Trophoblast cell (in vitro differentiated cells and primary cell): ENCODE data around the gene DPH1.

Source experiments
- DNase-seq, 2 donors: peaks; one replicate each; pipeline ENCODE4 v3.0.0-alpha.2; 2016
- H2AFZ ChIP-seq: 2 replicates; pipeline ENCODE4 v1.6.1; 2013; ENCODE audit warnings: low read length, moderate library complexity, mild to moderate bottlenecking; ENCODE audit not compliant: insufficient read depth, poor library complexity
- H2AK5ac ChIP-seq: 2 replicates; pipeline ENCODE4 v1.6.1; 2013; ENCODE audit warnings: mild to moderate bottlenecking, low read length
- H2BK120ac ChIP-seq: 2 replicates; pipeline ENCODE4 v1.6.1; 2013; ENCODE audit warnings: low read length, mild to moderate bottlenecking, moderate library complexity; ENCODE audit not compliant: insufficient read depth, poor library complexity
- H2BK12ac ChIP-seq: 2 replicates; pipeline ENCODE4 v1.6.1; 2013; ENCODE audit warnings: mild to moderate bottlenecking, low read length, moderate library complexity
- H2BK5ac ChIP-seq: 2 replicates; pipeline ENCODE4 v1.6.1; 2013; ENCODE audit warnings: low read length, low read depth, moderate library complexity, mild to moderate bottlenecking; ENCODE audit not compliant: poor library complexity
- H3K14ac ChIP-seq: 2 replicates; pipeline ENCODE4 v1.6.1; 2013; ENCODE audit warnings: mild to moderate bottlenecking, low read length
- H3K18ac ChIP-seq: 2 replicates; pipeline ENCODE4 v1.6.1; 2013; ENCODE audit warnings: mild to moderate bottlenecking, low read length
- H3K23ac ChIP-seq: 2 replicates; pipeline ENCODE4 v1.6.1; 2013; ENCODE audit warnings: low read length
- H3K27ac ChIP-seq: 2 replicates; pipeline ENCODE4 v1.5.1; 2013; ENCODE audit warnings: low read depth, mild to moderate bottlenecking, inconsistent platforms, low read length, moderate library complexity
- H3K27me3 ChIP-seq: 2 replicates; pipeline ENCODE4 v1.6.1; 2013; ENCODE audit warnings: inconsistent platforms, mild to moderate bottlenecking, low read length, moderate library complexity; ENCODE audit not compliant: insufficient read depth
- H3K36me3 ChIP-seq, 2 experiments: 1 replicate in 1 of 2; 2 replicates in 1 of 2; pipeline ENCODE4 v1.6.1; 2013; ENCODE audit warnings: low read length in 2 of 2, mild to moderate bottlenecking in 2 of 2, moderate library complexity in 1 of 2; ENCODE audit not compliant: insufficient read depth in 2 of 2, control insufficient read depth in 1 of 2
- H3K4ac ChIP-seq: 2 replicates; pipeline ENCODE4 v1.6.1; 2013; ENCODE audit warnings: low read depth, mild to moderate bottlenecking, low read length, moderate library complexity
- H3K4me1 ChIP-seq, 2 experiments: 1 replicate in 1 of 2; 2 replicates in 1 of 2; pipeline ENCODE4 v1.6.1; 2013; ENCODE audit warnings: low read length in 2 of 2, mild to moderate bottlenecking in 2 of 2, moderate library complexity in 1 of 2; ENCODE audit not compliant: insufficient read depth in 2 of 2, control insufficient read depth in 1 of 2
- H3K4me2 ChIP-seq: 2 replicates; pipeline ENCODE4 v1.6.1; 2013; ENCODE audit warnings: inconsistent platforms, mild to moderate bottlenecking, low read length, moderate library complexity
- H3K4me3 ChIP-seq: 2 replicates; pipeline ENCODE4 v1.5.1; 2013; ENCODE audit warnings: mild to moderate bottlenecking, low read depth, low read length, inconsistent platforms
- H3K79me1 ChIP-seq: one replicate; pipeline ENCODE4 v1.6.1; 2013; ENCODE audit warnings: low read length
- H3K79me2 ChIP-seq: 2 replicates; pipeline ENCODE4 v1.6.1; 2013; ENCODE audit warnings: low read length, mild to moderate bottlenecking; ENCODE audit not compliant: control insufficient read depth, insufficient read depth, poor library complexity
- H3K9ac ChIP-seq: 2 replicates; pipeline ENCODE4 v1.6.1; 2013; ENCODE audit warnings: mild to moderate bottlenecking, low read length
- H3K9me3 ChIP-seq: 2 replicates; pipeline ENCODE4 v1.6.1; 2013; ENCODE audit warnings: low read depth, mild to moderate bottlenecking, control low read depth, inconsistent platforms, low read length; ENCODE audit not compliant: insufficient read depth
- H4K12ac ChIP-seq: 2 replicates; pipeline ENCODE4 v1.6.1; 2013; ENCODE audit warnings: low read depth, mild to moderate bottlenecking, low read length, moderate library complexity
- H4K8ac ChIP-seq: 2 replicates; pipeline ENCODE4 v1.6.1; 2013; ENCODE audit warnings: low read depth, mild to moderate bottlenecking, low read length, moderate library complexity
- H4K91ac ChIP-seq: one replicate; pipeline ENCODE4 v1.6.1; 2013; ENCODE audit warnings: low read depth, mild to moderate bottlenecking, low read length, moderate library complexity
- WGBS: extraction: QIAGEN DNeasy Blood & Tissue Kit; methylation state at CpG from one replicate; pipeline ENCODE4 v1.1.7; 2013; ENCODE audit warnings: missing lambda C conversion rate; ENCODE audit not compliant: insufficient read length, insufficient coverage; ENCODE audit errors: extremely low coverage; 5-methylcytosine and 5-hydroxymethylcytosine counted together

The DPH1 gene

DNA sequence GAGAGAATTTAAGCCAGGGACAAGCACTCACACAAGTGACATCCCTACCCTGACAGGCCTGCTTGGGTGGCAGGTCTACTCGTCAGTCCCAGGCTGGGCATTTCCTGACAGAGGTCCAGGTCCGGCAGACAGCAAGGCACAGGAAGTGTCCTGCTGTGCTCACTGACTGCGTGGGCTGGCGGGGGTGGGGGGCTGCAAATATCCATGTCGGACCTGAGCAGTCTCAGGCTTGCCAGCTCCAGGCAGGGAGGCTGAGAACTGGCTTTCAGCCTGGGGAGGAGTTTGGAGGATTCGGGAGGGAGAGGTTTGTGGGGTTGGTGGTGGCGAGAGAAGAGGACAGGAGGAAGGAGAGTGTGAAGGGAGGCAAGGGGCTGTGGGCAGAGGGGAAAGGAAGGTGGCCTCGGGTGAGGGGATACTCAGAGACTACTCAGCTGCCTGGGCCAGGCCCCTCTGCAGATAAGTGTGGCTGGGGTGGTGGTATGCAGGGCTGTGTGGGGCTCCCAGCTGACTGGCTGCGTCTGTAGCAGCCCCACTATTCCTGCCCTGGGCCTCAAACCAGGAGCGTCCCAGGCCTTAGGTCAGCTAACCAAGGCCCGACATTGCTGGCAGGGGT lies 32.7 kb downstream of the DPH1 start:
- Histone ChIP-seq H3K18ac (peak overlapping the region; percentile 55), H3K79me1 (peaks cover 24% of the 10 kb centered on the region), H3K4ac (peak overlapping the region; percentile 7), H4K8ac (peak overlapping the region; percentile 10), H3K79me2 (peaks cover 8% of the 10 kb centered on the region), H3K9me3 (peaks cover 10% of the 10 kb centered on the region), H3K14ac (peak overlapping the region; percentile 25), H2BK120ac (peak overlapping the region; percentile 44), H3K4me3 (no peak overlapping the region), H3K23ac (no peak overlapping the region), H4K91ac (peak overlapping the region; percentile 33), H3K27ac (peak overlapping the region; percentile 69), H3K4me1 (peaks cover 49 to 60% of the 10 kb centered on the region in 2 experiments), H2AFZ (no peak overlapping the region), H2BK12ac (peak overlapping the region; percentile 15), H3K36me3 (peaks cover 25 to 26% of the 10 kb centered on the region in 2 experiments), H3K27me3 (peaks cover 21% of the 10 kb centered on the region), H2AK5ac (peak overlapping the region; percentile 22), H4K12ac (peak overlapping the region; percentile 22), H3K4me2 (no peak overlapping the region), H3K9ac (no peak overlapping the region), H2BK5ac (peak overlapping the region; percentile 32)
- no peak for DNase-seq
- WGBS: 100% methylated on average over 2 of the region's 11 CpGs

DNA sequence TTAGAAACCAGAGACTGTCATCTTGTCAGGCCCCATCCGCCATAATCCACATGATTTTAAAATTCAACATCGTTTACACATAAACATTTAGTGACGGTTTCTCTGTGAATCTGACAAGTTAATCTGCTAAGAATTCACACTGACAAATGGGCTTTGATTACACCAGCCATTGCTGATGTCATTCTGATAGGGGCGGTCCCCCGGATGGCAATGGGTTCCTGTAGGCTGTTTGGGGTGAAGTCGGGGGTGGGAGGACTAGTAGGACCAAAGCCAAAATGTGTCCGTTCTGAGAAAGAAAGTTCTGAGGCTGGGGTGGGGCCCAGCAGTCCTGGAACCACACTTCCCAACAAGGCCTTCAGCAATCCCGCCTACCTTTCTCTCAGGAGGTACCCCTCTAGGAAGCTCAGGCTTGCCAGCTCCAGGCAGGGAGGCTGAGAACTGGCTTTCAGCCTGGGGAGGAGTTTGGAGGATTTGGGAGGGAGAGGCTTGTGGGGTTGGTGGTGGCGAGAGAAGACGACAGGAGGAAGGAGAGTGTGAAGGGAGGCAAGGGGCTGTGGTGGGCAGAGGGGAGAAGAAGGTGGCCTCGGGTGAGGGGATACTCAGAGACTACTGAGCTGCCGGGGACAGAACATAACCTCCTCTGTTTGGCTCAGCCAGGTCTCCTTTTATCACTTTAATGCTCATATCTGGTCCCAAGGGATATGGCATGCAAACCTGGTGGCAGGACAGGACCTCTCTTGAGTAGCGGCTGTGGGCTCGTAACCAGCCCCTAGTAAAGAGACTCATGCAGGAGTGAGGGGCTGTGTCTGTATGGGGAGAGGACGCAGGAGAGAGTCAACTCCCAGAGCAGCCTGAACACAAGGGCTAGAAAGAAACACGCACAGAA lies 33.6 kb downstream of the DPH1 start:
- peaks cover 3% of the 10 kb centered on the region for H3K9me3 ChIP-seq
- H4K91ac ChIP-seq: peak overlapping the region; percentile 45
- H4K12ac ChIP-seq: no peak overlapping the region
- no peak overlapping the region for H3K27ac ChIP-seq
- peaks cover 9% of the 10 kb centered on the region for H3K79me2 ChIP-seq
- H2AFZ ChIP-seq: no peak overlapping the region
- peaks cover 21 to 23% of the 10 kb centered on the region in 2 experiments for H3K36me3 ChIP-seq
- DNase-seq: no peak
- H2BK5ac ChIP-seq: peak overlapping the region; percentile 14
- peak overlapping the region; percentile 26 for H3K14ac ChIP-seq
- no CpG with 5 or more reads among the region's 16 CpGs for WGBS
- peak overlapping the region; percentile 50 for H2BK12ac ChIP-seq
- H4K8ac ChIP-seq: no peak overlapping the region
- H2BK120ac ChIP-seq: no peak overlapping the region
- H3K4me3 ChIP-seq: no peak overlapping the region
- no peak overlapping the region for H3K4ac ChIP-seq
- no peak overlapping the region for H3K9ac ChIP-seq
- peaks cover 52 to 61% of the 10 kb centered on the region in 2 experiments for H3K4me1 ChIP-seq
- H2AK5ac ChIP-seq: no peak overlapping the region
- H3K4me2 ChIP-seq: no peak overlapping the region
- H3K79me1 ChIP-seq: peaks cover 30% of the 10 kb centered on the region
- H3K23ac ChIP-seq: no peak overlapping the region
- H3K27me3 ChIP-seq: peaks cover 13% of the 10 kb centered on the region
- no peak overlapping the region for H3K18ac ChIP-seq

DNA sequence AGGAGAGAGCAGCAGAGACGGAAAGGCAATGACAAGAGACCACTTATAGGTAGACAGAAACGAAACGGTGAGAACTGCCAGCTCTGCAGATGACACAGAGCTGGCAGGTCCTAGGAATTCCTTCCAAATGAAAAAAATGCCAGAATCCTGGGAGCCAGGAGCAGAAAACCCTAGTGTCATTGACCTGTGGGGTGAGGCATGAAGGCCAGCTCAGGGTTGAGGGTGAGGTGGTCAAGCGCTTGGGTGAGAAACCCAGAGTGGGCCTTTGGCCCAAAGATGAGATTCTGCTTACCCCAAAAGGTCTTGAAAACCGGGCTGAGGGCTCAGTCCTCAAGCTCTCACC lies 34.2 kb downstream of the DPH1 start:
- Histone ChIP-seq H3K4me3 (no peak overlapping the region), H4K12ac (no peak overlapping the region), H2AFZ (no peak overlapping the region), H2BK120ac (no peak overlapping the region), H3K27me3 (peaks cover 8% of the 10 kb centered on the region), H3K18ac (no peak overlapping the region), H3K27ac (no peak overlapping the region), H3K79me1 (peaks cover 30% of the 10 kb centered on the region), H2BK12ac (peak overlapping the region; percentile 12), H4K91ac (no peak overlapping the region), H2BK5ac (no peak overlapping the region), H3K4me2 (no peak overlapping the region), H3K23ac (no peak overlapping the region), H3K79me2 (peaks cover 9% of the 10 kb centered on the region), H2AK5ac (no peak overlapping the region), H4K8ac (no peak overlapping the region), H3K4me1 (peaks cover 54 to 61% of the 10 kb centered on the region in 2 experiments), H3K9ac (no peak overlapping the region), H3K36me3 (peaks cover 22 to 23% of the 10 kb centered on the region in 2 experiments), H3K9me3 (no peaks in the 10 kb centered on the region), H3K14ac (no peak overlapping the region), H3K4ac (no peak overlapping the region)
- DNase-seq: no peak
- no CpG with 5 or more reads among the region's 5 CpGs for WGBS

DNA sequence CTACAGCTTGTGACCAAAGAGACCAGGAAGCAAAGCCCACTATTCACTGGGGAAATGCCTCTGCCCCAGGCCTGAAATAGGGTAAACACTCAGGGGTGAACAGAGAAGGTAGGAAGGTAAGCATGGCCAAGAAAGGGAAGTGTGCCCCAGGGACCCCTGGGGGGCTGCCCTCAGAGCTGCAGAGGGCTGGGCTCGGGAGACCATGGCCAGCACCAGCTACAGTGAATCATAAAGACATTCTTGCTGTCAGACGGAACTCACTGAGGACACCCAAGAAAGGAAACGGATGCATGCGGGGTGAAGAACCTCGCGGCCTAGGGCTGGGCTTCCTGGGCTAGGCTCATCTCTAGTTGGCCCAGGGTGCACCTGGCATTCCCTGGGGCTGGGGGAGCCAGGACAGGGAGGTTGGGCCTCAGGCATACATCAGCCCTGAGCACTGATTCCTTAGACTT lies 34.6 kb downstream of the DPH1 start:
- Histone ChIP-seq H3K4ac (no peak overlapping the region), H3K4me2 (no peak overlapping the region), H3K27ac (no peak overlapping the region), H2AK5ac (peak overlapping the region; percentile 11), H3K27me3 (peaks cover 6% of the 10 kb centered on the region), H2BK5ac (no peak overlapping the region), H3K4me1 (peaks cover 54 to 61% of the 10 kb centered on the region in 2 experiments), H3K36me3 (peaks cover 22% of the 10 kb centered on the region in 2 experiments), H4K8ac (no peak overlapping the region), H3K18ac (no peak overlapping the region), H4K12ac (no peak overlapping the region), H2BK12ac (peak overlapping the region; percentile 16), H3K23ac (no peak overlapping the region), H3K79me2 (peaks cover 9% of the 10 kb centered on the region), H3K14ac (peak overlapping the region; percentile 1), H2AFZ (no peak overlapping the region), H3K9ac (no peak overlapping the region), H3K4me3 (no peak overlapping the region), H3K79me1 (peaks cover 30% of the 10 kb centered on the region), H3K9me3 (no peaks in the 10 kb centered on the region), H4K91ac (peak overlapping the region; percentile 60), H2BK120ac (peak overlapping the region; percentile 6)
- no CpG with 5 or more reads among the region's 6 CpGs for WGBS
- DNase-seq: no peak
